HUES64 (cell line): Measurements from ENCODE around the gene NEK5.
"Not testable (repeated sequence)": the region's sequence is repeated elsewhere in the genome, so short reads cannot be mapped to it uniquely, and the experiment has no call there.

ENCODE experiments used
- H3K27ac ChIP-seq: 2 replicates; pipeline ENCODE4 v1.7.0; 2013; ENCODE audit warnings: low read depth, low read length, inconsistent platforms
- H3K27me3 ChIP-seq: 2 replicates; pipeline ENCODE4 v1.6.1; 2013; ENCODE audit warnings: mild to moderate bottlenecking, low read length; ENCODE audit not compliant: insufficient read depth
- H3K36me3 ChIP-seq: 2 replicates; pipeline ENCODE4 v1.6.1; 2013; ENCODE audit warnings: mild to moderate bottlenecking, low read length; ENCODE audit not compliant: insufficient read depth
- H3K4me1 ChIP-seq: 2 replicates; pipeline ENCODE4 v1.6.1; 2013; ENCODE audit warnings: mild to moderate bottlenecking, low read length, moderate library complexity; ENCODE audit not compliant: insufficient read depth
- H3K4me3 ChIP-seq: 2 replicates; pipeline ENCODE4 v1.5.1; 2013; ENCODE audit warnings: mild to moderate bottlenecking, low read length, moderate library complexity
- H3K9ac ChIP-seq: 2 replicates; pipeline ENCODE4 v1.6.1; 2013; ENCODE audit warnings: mild to moderate bottlenecking, low read depth, low read length
- H3K9me3 ChIP-seq: 2 replicates; pipeline ENCODE4 v1.6.1; 2013; ENCODE audit warnings: low read depth, low read length; ENCODE audit not compliant: insufficient read depth
- WGBS: fragments of 150-250, 120-280 bp; methylation state at CpG from one replicate; pipeline ENCODE4 v1.1.7; 2013; ENCODE audit warnings: missing lambda C conversion rate; 5-methylcytosine and 5-hydroxymethylcytosine counted together

Gene NEK5

GRCh38 chr13:52104624-52105023 is 24.2 kb downstream of the NEK5 start:
- H3K4me1 ChIP-seq = no peaks in the 10 kb centered on the region
- H3K27me3 ChIP-seq = no peaks in the 10 kb centered on the region
- H3K9ac ChIP-seq = no peak overlapping the region
- 0 out of 2 replicates have a peak, but pooled peaks cover 8% of the 10 kb centered on the region for H3K9me3 ChIP-seq
- H3K4me3 ChIP-seq = no peak overlapping the region
- no peak overlapping the region for H3K27ac ChIP-seq
- H3K36me3 ChIP-seq = no peaks in the 10 kb centered on the region
- WGBS = no CpG with 5 or more reads among the region's 1 CpG

GRCh38 chr13:52103386-52103785 is 25.5 kb downstream of the NEK5 start:
- no peaks in the 10 kb centered on the region for H3K4me1 ChIP-seq
- H3K9me3 ChIP-seq = no peaks in the 10 kb centered on the region
- no peak overlapping the region for H3K9ac ChIP-seq
- no peak overlapping the region for H3K4me3 ChIP-seq
- no peaks in the 10 kb centered on the region for H3K36me3 ChIP-seq
- H3K27ac ChIP-seq = no peak overlapping the region
- no peaks in the 10 kb centered on the region for H3K27me3 ChIP-seq
- 95% methylated on average over 5 of the region's 5 CpGs for WGBS

GRCh38 chr13:52102423-52102822 is 26.4 kb downstream of the NEK5 start:
- not testable (repeated sequence) for H3K4me3 ChIP-seq, H3K36me3 ChIP-seq, H3K4me1 ChIP-seq, H3K27me3 ChIP-seq, H3K9ac ChIP-seq, H3K27ac ChIP-seq, H3K9me3 ChIP-seq
- WGBS = 96% methylated on average over 3 of the region's 3 CpGs

GRCh38 chr13:52097197-52097596 is 31.7 kb downstream of the NEK5 start:
- H3K9ac ChIP-seq = no peak overlapping the region
- peaks cover 6% of the 10 kb centered on the region for H3K4me1 ChIP-seq
- peaks cover 6% of the 10 kb centered on the region; the same call in 1 of the 2 replicates for H3K9me3 ChIP-seq
- H3K27ac ChIP-seq = no peak overlapping the region
- no peak overlapping the region for H3K4me3 ChIP-seq
- 93% methylated on average over 5 of the region's 5 CpGs for WGBS
- H3K27me3 ChIP-seq = no peaks in the 10 kb centered on the region
- H3K36me3 ChIP-seq = no peaks in the 10 kb centered on the region

GRCh38 chr13:52096748-52097147 is 32.1 kb downstream of the NEK5 start:
- peaks cover 6% of the 10 kb centered on the region for H3K4me1 ChIP-seq
- no peaks in the 10 kb centered on the region for H3K36me3 ChIP-seq
- no peaks in the 10 kb centered on the region for H3K27me3 ChIP-seq
- H3K4me3 ChIP-seq = no peak overlapping the region
- H3K9ac ChIP-seq = no peak overlapping the region
- H3K27ac ChIP-seq = no peak overlapping the region
- H3K9me3 ChIP-seq = peaks cover 6% of the 10 kb centered on the region; the same call in 1 of the 2 replicates
- WGBS = 91% methylated on average over 3 of the region's 3 CpGs

GRCh38 chr13:52096062-52096461 is 32.8 kb downstream of the NEK5 start:
- H3K4me1 ChIP-seq = peaks cover 6% of the 10 kb centered on the region
- H3K27ac ChIP-seq = no peak overlapping the region
- H3K4me3 ChIP-seq = no peak overlapping the region
- WGBS = 98% methylated on average over 2 of the region's 2 CpGs
- peaks cover 6% of the 10 kb centered on the region; the same call in 1 of the 2 replicates for H3K9me3 ChIP-seq
- no peaks in the 10 kb centered on the region for H3K36me3 ChIP-seq
- no peaks in the 10 kb centered on the region for H3K27me3 ChIP-seq
- no peak overlapping the region for H3K9ac ChIP-seq

- Histone ChIP-seq H3K9me3 (peaks cover 6% of the 10 kb centered on the region; the same call in 1 of the 2 replicates), H3K9ac (no peak overlapping the region), H3K4me1 (no peaks in the 10 kb centered on the region), H3K4me3 (no peak overlapping the region), H3K27ac (no peak overlapping the region), H3K27me3 (no peaks in the 10 kb centered on the region), H3K36me3 (no peaks in the 10 kb centered on the region)
- WGBS = no CpG with 5 or more reads among the region's 2 CpGs
Observed at GRCh38 chr13:52092087-52092486, 36.8 kb downstream of the NEK5 start.

GRCh38 chr13:52091473-52091872 is 37.4 kb downstream of the NEK5 start:
- Histone ChIP-seq H3K27ac (no peak overlapping the region), H3K9me3 (peaks cover 3% of the 10 kb centered on the region; the same call in 1 of the 2 replicates), H3K36me3 (no peaks in the 10 kb centered on the region), H3K27me3 (no peaks in the 10 kb centered on the region), H3K4me3 (no peak overlapping the region), H3K9ac (no peak overlapping the region), H3K4me1 (no peaks in the 10 kb centered on the region)
- 87% methylated on average over 2 of the region's 2 CpGs for WGBS

GRCh38 chr13:52085421-52085820 is 43.5 kb downstream of the NEK5 start:
- H3K9ac ChIP-seq = no peak overlapping the region
- WGBS = 90% methylated on average over 2 of the region's 2 CpGs
- H3K4me3 ChIP-seq = no peak overlapping the region
- H3K27ac ChIP-seq = no peak overlapping the region
- H3K36me3 ChIP-seq = no peaks in the 10 kb centered on the region
- H3K9me3 ChIP-seq = no peaks in the 10 kb centered on the region
- H3K4me1 ChIP-seq = no peaks in the 10 kb centered on the region
- no peaks in the 10 kb centered on the region for H3K27me3 ChIP-seq

GRCh38 chr13:52084981-52085380 is 43.9 kb downstream of the NEK5 start:
- not testable (repeated sequence) for H3K9ac ChIP-seq, H3K4me1 ChIP-seq, H3K27ac ChIP-seq, H3K4me3 ChIP-seq, H3K27me3 ChIP-seq, H3K9me3 ChIP-seq, H3K36me3 ChIP-seq
- WGBS = 100% methylated on average over 1 of the region's 3 CpGs

GRCh38 chr13:52082601-52083000 is 46.3 kb downstream of the NEK5 start:
- Histone ChIP-seq H3K27me3 (no peaks in the 10 kb centered on the region), H3K36me3 (no peaks in the 10 kb centered on the region), H3K27ac (no peak overlapping the region), H3K9ac (no peak overlapping the region), H3K4me3 (no peak overlapping the region), H3K4me1 (no peaks in the 10 kb centered on the region), H3K9me3 (no peaks in the 10 kb centered on the region)
- WGBS = 93% methylated on average over 4 of the region's 4 CpGs

- H3K36me3 ChIP-seq, H3K4me1 ChIP-seq, H3K27ac ChIP-seq, H3K27me3 ChIP-seq, H3K4me3 ChIP-seq, H3K9me3 ChIP-seq, H3K9ac ChIP-seq: not testable (repeated sequence)
- 96% methylated on average over 25 of the region's 36 CpGs for WGBS
Observed at GRCh38 chr13:52079891-52080290, 49.0 kb downstream of the NEK5 start.
